ENCODE data around the gene EXOC6B.

The EXOC6B gene

GRCh38 chr2:72293620-72294019, 532.2 kb downstream of the EXOC6B start:
- Histone ChIP-seq H3K36me3 (ENCODE audit: insufficient read depth, low read length) (no peaks in the 10 kb centered on the region), H3K4me2 (ENCODE audit: low read depth, low read length, poor library complexity, severe bottlenecking) (no peak overlapping the region), H4K20me1 (ENCODE audit: insufficient read depth, low read length, poor library complexity, severe bottlenecking) (no peaks in the 10 kb centered on the region), H3K4me3 (ENCODE audit: low read length, poor library complexity, severe bottlenecking) (no peak overlapping the region), H3K9ac (ENCODE audit: low read depth, low read length, poor library complexity, severe bottlenecking) (no peak overlapping the region), H3K4me1 (ENCODE audit: insufficient read depth, low read length, poor library complexity, severe bottlenecking) (no peaks in the 10 kb centered on the region), H3K9me3 (ENCODE audit: insufficient read depth, low read depth, low read length) (no peaks in the 10 kb centered on the region), H3K79me2 (ENCODE audit: insufficient read depth, low read length) (no peaks in the 10 kb centered on the region), H3K9me2 (replicated peaks; ENCODE audit: low read depth, low read length) (no peaks in the 10 kb centered on the region), H3K27me3 (ENCODE audit: insufficient read depth, low read length, poor library complexity, severe bottlenecking) (no peaks in the 10 kb centered on the region), H2AFZ (ENCODE audit: low read length) (no peak overlapping the region), H3F3A (ENCODE audit: low read depth) (no peaks in the 10 kb centered on the region)
- TF ChIP-seq EZH2phosphoT487 (IDR thresholded peaks at IDR 0.05; ENCODE audit: borderline replicate concordance) (no peak), CTCF (conservative IDR thresholded peaks at IDR 0.05; ENCODE audit: low read length) (no peak)

GRCh38 chr2:72292433-72292832, 533.4 kb downstream of the EXOC6B start:
- Histone ChIP-seq H4K20me1 (ENCODE audit: insufficient read depth, low read length, poor library complexity, severe bottlenecking) (no peaks in the 10 kb centered on the region), H3K4me2 (ENCODE audit: low read depth, low read length, poor library complexity, severe bottlenecking) (no peak overlapping the region), H3K4me3 (ENCODE audit: low read length, poor library complexity, severe bottlenecking) (no peak overlapping the region), H3K9me3 (ENCODE audit: insufficient read depth, low read depth, low read length) (no peaks in the 10 kb centered on the region), H3K27me3 (ENCODE audit: insufficient read depth, low read length, poor library complexity, severe bottlenecking) (no peaks in the 10 kb centered on the region), H3K4me1 (ENCODE audit: insufficient read depth, low read length, poor library complexity, severe bottlenecking) (no peaks in the 10 kb centered on the region), H3K9me2 (replicated peaks; ENCODE audit: low read depth, low read length) (no peaks in the 10 kb centered on the region), H3K79me2 (ENCODE audit: insufficient read depth, low read length) (no peaks in the 10 kb centered on the region), H3F3A (ENCODE audit: low read depth) (no peaks in the 10 kb centered on the region), H3K36me3 (ENCODE audit: insufficient read depth, low read length) (no peaks in the 10 kb centered on the region), H2AFZ (ENCODE audit: low read length) (no peak overlapping the region), H3K9ac (ENCODE audit: low read depth, low read length, poor library complexity, severe bottlenecking) (no peak overlapping the region)
- no peak for TF ChIP-seq CTCF (conservative IDR thresholded peaks at IDR 0.05; ENCODE audit: low read length)
- no peak for TF ChIP-seq EZH2phosphoT487 (IDR thresholded peaks at IDR 0.05; ENCODE audit: borderline replicate concordance)

DNA sequence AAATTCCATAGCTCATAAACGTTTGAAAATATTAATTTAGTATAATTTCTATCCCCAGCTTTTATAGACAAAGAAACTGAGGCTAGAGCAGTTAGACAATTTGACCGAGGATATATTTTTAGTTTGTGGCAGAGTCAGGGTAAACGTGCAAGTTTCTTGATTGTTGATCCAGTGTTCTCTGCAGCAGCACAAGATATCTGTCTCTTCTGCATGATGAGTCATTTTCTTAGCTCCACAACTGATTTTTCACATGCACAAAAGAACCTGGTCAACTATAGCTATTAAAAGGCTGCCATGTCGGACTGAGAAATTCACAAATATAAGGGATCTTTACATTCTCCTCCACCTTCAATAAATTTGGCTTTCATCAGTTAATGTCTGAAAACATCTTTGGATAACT, 534.8 kb downstream of the EXOC6B start:
- no peaks in the 10 kb centered on the region for H3K4me1 ChIP-seq (ENCODE audit: insufficient read depth, low read length, poor library complexity, severe bottlenecking)
- H2AFZ ChIP-seq (ENCODE audit: low read length): no peak overlapping the region
- H3K4me3 ChIP-seq (ENCODE audit: low read length, poor library complexity, severe bottlenecking): no peak overlapping the region
- no peaks in the 10 kb centered on the region for H3F3A ChIP-seq (ENCODE audit: low read depth)
- no peaks in the 10 kb centered on the region for H3K36me3 ChIP-seq (ENCODE audit: insufficient read depth, low read length)
- no peak overlapping the region for H3K4me2 ChIP-seq (ENCODE audit: low read depth, low read length, poor library complexity, severe bottlenecking)
- no peak overlapping the region for H3K9ac ChIP-seq (ENCODE audit: low read depth, low read length, poor library complexity, severe bottlenecking)
- no peaks in the 10 kb centered on the region for H3K79me2 ChIP-seq (ENCODE audit: insufficient read depth, low read length)
- H3K9me3 ChIP-seq (ENCODE audit: insufficient read depth, low read depth, low read length): no peaks in the 10 kb centered on the region
- no peaks in the 10 kb centered on the region for H4K20me1 ChIP-seq (ENCODE audit: insufficient read depth, low read length, poor library complexity, severe bottlenecking)
- no peaks in the 10 kb centered on the region for H3K27me3 ChIP-seq (ENCODE audit: insufficient read depth, low read length, poor library complexity, severe bottlenecking)
- TF ChIP-seq CTCF (conservative IDR thresholded peaks at IDR 0.05; ENCODE audit: low read length) (no peak), EZH2phosphoT487 (IDR thresholded peaks at IDR 0.05; ENCODE audit: borderline replicate concordance) (no peak)
- no peaks in the 10 kb centered on the region for H3K9me2 ChIP-seq (replicated peaks; ENCODE audit: low read depth, low read length)
